Liver (tissue), 9 donors: ENCODE measurements around the gene NIPAL4. TPM values are rescaled to one million over a fixed set of nuclear protein-coding genes. Genes with fewer than 3 reads are reported as not detected.

Source experiments
- DNase-seq: peaks from one replicate; pipeline ENCODE4 v3.0.0-alpha.2; 2017; ENCODE audit warnings: low spot score
- H3K27ac ChIP-seq, 2 donors: one replicate each; pipeline ENCODE4 v1.7.0; 2013; ENCODE audit warnings: inconsistent platforms in 2 of 2, low read length in 2 of 2, control low read depth in 1 of 2, low read depth in 1 of 2, mild to moderate bottlenecking in 1 of 2
- H3K27me3 ChIP-seq, 4 donors: one replicate each; pipeline versions ENCODE4 v1.6.1 to v1.7.0; 2013; ENCODE audit warnings: low read length in 3 of 4, inconsistent platforms in 1 of 4, mild to moderate bottlenecking in 1 of 4, moderate library complexity in 1 of 4; ENCODE audit not compliant: control insufficient read depth in 4 of 4, insufficient read depth in 4 of 4
- H3K36me3 ChIP-seq, 4 donors: one replicate each; pipeline versions ENCODE4 v1.6.1 to v1.7.0; 2013; ENCODE audit warnings: low read length in 3 of 4, mild to moderate bottlenecking in 3 of 4, low read depth in 1 of 4, moderate library complexity in 1 of 4; ENCODE audit not compliant: control insufficient read depth in 4 of 4, insufficient read depth in 3 of 4
- H3K4me1 ChIP-seq, 4 donors: one replicate each; pipeline versions ENCODE4 v1.6.1 to v1.7.0; 2013; ENCODE audit warnings: low read length in 3 of 4, mild to moderate bottlenecking in 3 of 4, moderate library complexity in 1 of 4; ENCODE audit not compliant: control insufficient read depth in 4 of 4, insufficient read depth in 4 of 4
- H3K4me3 ChIP-seq, 3 donors: one replicate each; pipeline versions ENCODE4 v1.6.1 to v1.7.0; 2013; ENCODE audit warnings: low read length in 3 of 3, control low read depth in 1 of 3, low read depth in 1 of 3, mild to moderate bottlenecking in 1 of 3
- H3K9ac ChIP-seq, 2 donors: one replicate each; pipeline ENCODE4 v1.7.0; 2013; ENCODE audit warnings: low read length in 2 of 2, mild to moderate bottlenecking in 2 of 2, moderate library complexity in 2 of 2, control low read depth in 1 of 2, low read depth in 1 of 2
- H3K9me3 ChIP-seq, 4 donors: one replicate each; pipeline versions ENCODE4 v1.6.1 to v1.7.0; 2013; ENCODE audit warnings: low read length in 3 of 4; ENCODE audit not compliant: control insufficient read depth in 4 of 4
- EGR1 ChIP-seq, 2 donors: IDR thresholded peaks; 2 replicates each; pipeline ENCODE4 v1.6.1; 2016 to 2018; ENCODE audit warnings: antibody characterized with exemption in 2 of 2, low read depth in 2 of 2
- FOXA1 ChIP-seq: IDR thresholded peaks from 2 replicates; pipeline ENCODE4 v1.6.1; 2016; ENCODE audit warnings: antibody characterized with exemption
- FOXA2 ChIP-seq: IDR thresholded peaks from 2 replicates; pipeline ENCODE4 v1.6.1; 2016; ENCODE audit warnings: antibody characterized with exemption
- GABPA ChIP-seq, 2 donors: IDR thresholded peaks in 1 of 2; conservative IDR thresholded peaks in 1 of 2; 2 replicates each; pipeline ENCODE4 v1.6.1; 2016; ENCODE audit warnings: antibody characterized with exemption in 2 of 2, mild to moderate bottlenecking in 1 of 2, moderate library complexity in 1 of 2
- HNF4A ChIP-seq, 2 donors: conservative IDR thresholded peaks; 2 replicates each; pipeline ENCODE4 v1.6.1; 2016; ENCODE audit warnings: antibody characterized with exemption in 2 of 2, mild to moderate bottlenecking in 2 of 2
- HNF4G ChIP-seq: IDR thresholded peaks from 2 replicates; pipeline ENCODE4 v1.6.1; 2016; ENCODE audit warnings: antibody characterized with exemption
- JUND ChIP-seq, 2 donors: IDR thresholded peaks; 2 replicates each; pipeline ENCODE4 v1.6.1; 2016; ENCODE audit warnings: antibody characterized with exemption in 2 of 2
- NR2F2 ChIP-seq: IDR thresholded peaks from 2 replicates; pipeline ENCODE4 v1.6.1; 2016; ENCODE audit warnings: antibody characterized with exemption
- RAD21 ChIP-seq, 2 donors: IDR thresholded peaks; 2 replicates each; pipeline ENCODE4 v1.6.1; 2016; ENCODE audit warnings: antibody characterized with exemption in 2 of 2, mild to moderate bottlenecking in 2 of 2
- RXRA ChIP-seq, 2 donors: IDR thresholded peaks; 2 replicates each; pipeline ENCODE4 v1.6.1; 2017 to 2018; ENCODE audit warnings: antibody characterized with exemption in 2 of 2, mild to moderate bottlenecking in 1 of 2
- SP1 ChIP-seq: IDR thresholded peaks from 2 replicates; pipeline ENCODE4 v1.6.1; 2018; ENCODE audit warnings: antibody characterized with exemption, mild to moderate bottlenecking
- TAF1 ChIP-seq: conservative IDR thresholded peaks from 2 replicates; pipeline ENCODE4 v1.6.1; 2016; ENCODE audit warnings: antibody characterized with exemption, mild to moderate bottlenecking
- YY1 ChIP-seq: IDR thresholded peaks from 2 replicates; pipeline ENCODE4 v1.6.1; 2016; ENCODE audit warnings: antibody characterized with exemption, mild to moderate bottlenecking
- WGBS: extraction: QIAGEN DNeasy Blood & Tissue Kit; methylation state at CpG from one replicate; pipeline ENCODE4 v1.1.7; 2013; 5-methylcytosine and 5-hydroxymethylcytosine counted together
- polyA plus RNA-seq, 2 donors: library from polyadenylated mRNA; stranded (reverse) in 1 of 2; unstranded in 1 of 2; fragments of 200-250 nt in 1 of 2; fragments of >200 nt in 1 of 2; fragmentation: Nextera tagmentation in 1 of 2; extraction: Ambion mirVana in 1 of 2; gene quantifications; one replicate each; pipeline versions ENCODE4 v1.2.1 to v1.2.3, GENCODE V29; 2013 to 2015
- total RNA-seq, 2 donors: library from RNA; depleted of rRNA; stranded (reverse); fragments of >200 nt; gene quantifications; one replicate each; pipeline ENCODE4 v1.2.3, GENCODE V29; 2014
- TF ChIP-seq, protein P1 (sequence below): IDR thresholded peaks from 2 replicates; pipeline ENCODE4 v1.6.1; 2016; ENCODE audit warnings: antibody characterized with exemption
- TF ChIP-seq, protein P2 (sequence below): fragments of 150-350 bp; IDR thresholded peaks from 2 replicates; pipeline ENCODE4 v1.5.1; 2017; ENCODE audit warnings: improper control_type of control experiment, low read depth, low read length; ENCODE audit not compliant: missing input control
- TF ChIP-seq, protein P3 (sequence below): IDR thresholded peaks from 2 replicates; pipeline ENCODE4 v1.6.1; 2016; ENCODE audit warnings: antibody characterized with exemption
- TF ChIP-seq, protein P4 (sequence below): IDR thresholded peaks from 2 replicates; pipeline ENCODE4 v1.6.1; 2016; ENCODE audit warnings: antibody characterized with exemption, mild to moderate bottlenecking
- TF ChIP-seq, protein P5 (sequence below): IDR thresholded peaks from 2 replicates; pipeline ENCODE4 v1.6.1; 2016; ENCODE audit warnings: antibody characterized with exemption
- donor health status: healthy.
- donor health status: healthy.
- donor health status: healthy.
- donor health status: healthy.
- donor health status: healthy.

NIPAL4 gene
- total and polyA plus RNA-seq, 4 donors: not detected

DNA sequence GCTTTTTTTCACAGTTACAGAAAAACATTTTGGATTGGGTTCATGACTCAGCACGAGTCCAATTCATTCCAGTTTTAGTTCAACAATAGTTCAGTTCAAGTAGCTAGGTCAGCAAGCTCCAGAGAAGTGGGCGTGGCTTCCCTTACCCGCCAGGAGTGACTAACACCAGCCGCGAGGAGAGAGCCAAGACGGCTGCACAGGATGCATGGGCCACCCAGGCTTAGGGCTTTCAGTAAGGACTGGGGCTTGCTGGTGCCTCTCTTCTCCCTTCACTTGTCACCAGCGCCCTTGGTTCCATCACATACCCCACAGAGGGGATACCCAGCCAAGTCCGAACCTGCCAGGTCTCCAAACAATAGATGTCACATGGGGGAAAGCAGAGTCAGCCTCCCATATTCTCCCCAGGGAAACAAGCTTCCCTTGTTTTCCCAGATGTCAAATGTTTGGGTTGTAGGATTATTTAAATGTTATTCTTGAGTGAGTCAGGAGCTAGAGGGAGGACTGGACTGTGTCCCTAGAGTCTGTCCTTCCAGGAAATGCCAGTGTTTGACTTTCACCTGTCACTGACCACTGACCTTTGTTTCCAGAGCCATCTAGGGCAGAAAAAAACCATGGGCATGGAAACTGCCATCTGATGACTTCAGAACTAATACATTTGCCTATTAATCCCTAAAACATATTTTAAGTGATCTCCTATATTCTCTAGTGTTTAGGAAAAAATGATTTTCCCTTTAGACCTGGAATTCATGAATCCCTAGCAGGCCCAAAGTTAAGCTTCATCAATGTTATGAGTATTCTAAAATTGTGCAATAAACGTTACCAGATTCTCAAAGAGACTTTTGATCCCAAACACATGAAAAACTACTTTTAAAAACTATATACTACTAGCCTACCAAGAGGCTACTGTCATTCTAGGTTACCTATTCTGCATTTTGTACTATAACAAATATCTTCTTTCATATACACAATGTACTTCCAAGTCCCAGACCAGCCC lies 51.9 kb downstream of the NIPAL4 start:
- Histone ChIP-seq H3K4me1 (peaks cover 5 to 27% (median 19%) of the 10 kb centered on the region in 4 donors), H3K4me3 (no peak overlapping the region), H3K9ac (no peak overlapping the region), H3K9me3 (no peaks in the 10 kb centered on the region), H3K36me3 (peaks cover 0 to 4% (median 1%) of the 10 kb centered on the region in 4 donors), H3K27me3 (no peaks in the 10 kb centered on the region), H3K27ac (peak overlapping the region; percentile 71 to 86)
- DNase-seq: no peak
- WGBS: 31% methylated on average over 9 of the region's 9 CpGs
- TF ChIP-seq, protein P1, sequence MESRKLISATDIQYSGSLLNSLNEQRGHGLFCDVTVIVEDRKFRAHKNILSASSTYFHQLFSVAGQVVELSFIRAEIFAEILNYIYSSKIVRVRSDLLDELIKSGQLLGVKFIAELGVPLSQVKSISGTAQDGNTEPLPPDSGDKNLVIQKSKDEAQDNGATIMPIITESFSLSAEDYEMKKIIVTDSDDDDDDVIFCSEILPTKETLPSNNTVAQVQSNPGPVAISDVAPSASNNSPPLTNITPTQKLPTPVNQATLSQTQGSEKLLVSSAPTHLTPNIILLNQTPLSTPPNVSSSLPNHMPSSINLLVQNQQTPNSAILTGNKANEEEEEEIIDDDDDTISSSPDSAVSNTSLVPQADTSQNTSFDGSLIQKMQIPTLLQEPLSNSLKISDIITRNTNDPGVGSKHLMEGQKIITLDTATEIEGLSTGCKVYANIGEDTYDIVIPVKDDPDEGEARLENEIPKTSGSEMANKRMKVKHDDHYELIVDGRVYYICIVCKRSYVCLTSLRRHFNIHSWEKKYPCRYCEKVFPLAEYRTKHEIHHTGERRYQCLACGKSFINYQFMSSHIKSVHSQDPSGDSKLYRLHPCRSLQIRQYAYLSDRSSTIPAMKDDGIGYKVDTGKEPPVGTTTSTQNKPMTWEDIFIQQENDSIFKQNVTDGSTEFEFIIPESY: no peak
- TF ChIP-seq, protein P2, sequence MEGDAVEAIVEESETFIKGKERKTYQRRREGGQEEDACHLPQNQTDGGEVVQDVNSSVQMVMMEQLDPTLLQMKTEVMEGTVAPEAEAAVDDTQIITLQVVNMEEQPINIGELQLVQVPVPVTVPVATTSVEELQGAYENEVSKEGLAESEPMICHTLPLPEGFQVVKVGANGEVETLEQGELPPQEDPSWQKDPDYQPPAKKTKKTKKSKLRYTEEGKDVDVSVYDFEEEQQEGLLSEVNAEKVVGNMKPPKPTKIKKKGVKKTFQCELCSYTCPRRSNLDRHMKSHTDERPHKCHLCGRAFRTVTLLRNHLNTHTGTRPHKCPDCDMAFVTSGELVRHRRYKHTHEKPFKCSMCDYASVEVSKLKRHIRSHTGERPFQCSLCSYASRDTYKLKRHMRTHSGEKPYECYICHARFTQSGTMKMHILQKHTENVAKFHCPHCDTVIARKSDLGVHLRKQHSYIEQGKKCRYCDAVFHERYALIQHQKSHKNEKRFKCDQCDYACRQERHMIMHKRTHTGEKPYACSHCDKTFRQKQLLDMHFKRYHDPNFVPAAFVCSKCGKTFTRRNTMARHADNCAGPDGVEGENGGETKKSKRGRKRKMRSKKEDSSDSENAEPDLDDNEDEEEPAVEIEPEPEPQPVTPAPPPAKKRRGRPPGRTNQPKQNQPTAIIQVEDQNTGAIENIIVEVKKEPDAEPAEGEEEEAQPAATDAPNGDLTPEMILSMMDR: no peak
- TF ChIP-seq GABPA (IDR thresholded peaks at IDR 0.05 in 1 of 2, conservative IDR thresholded peaks at IDR 0.05 in 1 of 2) (peak; percentile 5 to 27), EGR1 (IDR thresholded peaks at IDR 0.05; ENCODE audit: low read depth in 2 of 2) (peak in 1 of 2 donors; percentile 83), HNF4A (conservative IDR thresholded peaks at IDR 0.05) (peak; percentile 98 to 99), FOXA2 (peak; percentile 41), JUND (IDR thresholded peaks at IDR 0.05) (peak; percentile 15 to 80), RAD21 (IDR thresholded peaks at IDR 0.05) (peak; percentile 37 to 52), HNF4G (peak; percentile 95), NR2F2 (peak; percentile 91), TAF1 (no peak), FOXA1 (peak; percentile 10), YY1 (peak; percentile 25), RXRA (IDR thresholded peaks at IDR 0.05) (peak; percentile 91 to 94), SP1 (peak; percentile 94)
- TF ChIP-seq, protein P3, sequence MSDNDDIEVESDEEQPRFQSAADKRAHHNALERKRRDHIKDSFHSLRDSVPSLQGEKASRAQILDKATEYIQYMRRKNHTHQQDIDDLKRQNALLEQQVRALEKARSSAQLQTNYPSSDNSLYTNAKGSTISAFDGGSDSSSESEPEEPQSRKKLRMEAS: peak; percentile 97
- TF ChIP-seq, protein P4, sequence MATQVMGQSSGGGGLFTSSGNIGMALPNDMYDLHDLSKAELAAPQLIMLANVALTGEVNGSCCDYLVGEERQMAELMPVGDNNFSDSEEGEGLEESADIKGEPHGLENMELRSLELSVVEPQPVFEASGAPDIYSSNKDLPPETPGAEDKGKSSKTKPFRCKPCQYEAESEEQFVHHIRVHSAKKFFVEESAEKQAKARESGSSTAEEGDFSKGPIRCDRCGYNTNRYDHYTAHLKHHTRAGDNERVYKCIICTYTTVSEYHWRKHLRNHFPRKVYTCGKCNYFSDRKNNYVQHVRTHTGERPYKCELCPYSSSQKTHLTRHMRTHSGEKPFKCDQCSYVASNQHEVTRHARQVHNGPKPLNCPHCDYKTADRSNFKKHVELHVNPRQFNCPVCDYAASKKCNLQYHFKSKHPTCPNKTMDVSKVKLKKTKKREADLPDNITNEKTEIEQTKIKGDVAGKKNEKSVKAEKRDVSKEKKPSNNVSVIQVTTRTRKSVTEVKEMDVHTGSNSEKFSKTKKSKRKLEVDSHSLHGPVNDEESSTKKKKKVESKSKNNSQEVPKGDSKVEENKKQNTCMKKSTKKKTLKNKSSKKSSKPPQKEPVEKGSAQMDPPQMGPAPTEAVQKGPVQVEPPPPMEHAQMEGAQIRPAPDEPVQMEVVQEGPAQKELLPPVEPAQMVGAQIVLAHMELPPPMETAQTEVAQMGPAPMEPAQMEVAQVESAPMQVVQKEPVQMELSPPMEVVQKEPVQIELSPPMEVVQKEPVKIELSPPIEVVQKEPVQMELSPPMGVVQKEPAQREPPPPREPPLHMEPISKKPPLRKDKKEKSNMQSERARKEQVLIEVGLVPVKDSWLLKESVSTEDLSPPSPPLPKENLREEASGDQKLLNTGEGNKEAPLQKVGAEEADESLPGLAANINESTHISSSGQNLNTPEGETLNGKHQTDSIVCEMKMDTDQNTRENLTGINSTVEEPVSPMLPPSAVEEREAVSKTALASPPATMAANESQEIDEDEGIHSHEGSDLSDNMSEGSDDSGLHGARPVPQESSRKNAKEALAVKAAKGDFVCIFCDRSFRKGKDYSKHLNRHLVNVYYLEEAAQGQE: no peak
- TF ChIP-seq, protein P5, sequence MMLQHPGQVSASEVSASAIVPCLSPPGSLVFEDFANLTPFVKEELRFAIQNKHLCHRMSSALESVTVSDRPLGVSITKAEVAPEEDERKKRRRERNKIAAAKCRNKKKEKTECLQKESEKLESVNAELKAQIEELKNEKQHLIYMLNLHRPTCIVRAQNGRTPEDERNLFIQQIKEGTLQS: peak; percentile 48
